Activated CD8-positive, alpha-beta memory T cell treated with anti-CD3 and anti-CD28 coated beads for 36 hours (primary cell): Measurements from ENCODE around the gene MLXIP. TPM values are rescaled to one million over a fixed set of nuclear protein-coding genes. Genes with fewer than 3 reads are reported as not detected.

ENCODE experiments used
- CTCF ChIA-PET: fragments of 350-600 bp; sonication (Branson Sonifier 250); formaldehyde crosslinking; loops from one replicate; lab custom pipeline; 2021; ENCODE audit warnings: antibody characterized with exemption; lab: Charles Lee
- POLR2A ChIA-PET: fragments of 350-600 bp; sonication (Branson Sonifier 250); formaldehyde crosslinking; loops from one replicate; lab custom pipeline; 2021; ENCODE audit warnings: antibody characterized with exemption; lab: Charles Lee
- total RNA-seq, 2 experiments: library from RNA; stranded (reverse); gene quantifications; one replicate each; pipeline ENCODE4 v1.2.3, GENCODE V29; 2021

MLXIP gene
- total RNA-seq, 2 experiments from 2014 or later, result 32.2 to 32.5 TPM

- CTCF ChIA-PET, result interaction anchor here (0.8 to 2.5 kb wide), 3 partner anchors 13 to 72 kb away, joined by 3 to 12 read pairs (median 9); no protein-coding TSS in a partner anchor
- POLR2A ChIA-PET, result no interaction called here
These were observed 27.9 kb upstream of the MLXIP start for GRCh38 chr12:122050706-122051105.

- ChIA-PET POLR2A (no interaction called here), CTCF (interaction anchor here (0.7 to 2.5 kb wide), 6 partner anchors 12 to 928 kb away, joined by 3 to 12 read pairs (median 5); no protein-coding TSS in a partner anchor)
These were observed 27.2 kb upstream of the MLXIP start for GRCh38 chr12:122051231-122051876.

- POLR2A ChIA-PET, result no interaction called here
- CTCF ChIA-PET, result interaction anchor here (0.7 to 2.5 kb wide), 2 partner anchors 71 to 929 kb away, joined by 5 to 12 read pairs; no protein-coding TSS in a partner anchor
These were observed 26.3 kb upstream of the MLXIP start for GRCh38 chr12:122052285-122052684.

- ChIA-PET POLR2A (no interaction called here), CTCF (interaction anchor here (0.6 to 5.1 kb wide), 21 partner anchors 8 to 364 kb away, joined by 3 to 51 read pairs (median 5); no protein-coding TSS in a partner anchor)
These were observed 23.6 kb upstream of the MLXIP start for GRCh38 chr12:122054842-122055520.

GRCh38 chr12:122056406-122056805 is 22.1 kb upstream of the MLXIP start:
- ChIA-PET POLR2A (interaction anchor here (0.5 kb wide), 1 partner anchor 110 kb away, joined by 4 read pairs; no protein-coding TSS in a partner anchor), CTCF (interaction anchor here (0.6 to 5.1 kb wide), 2 partner anchors 66 to 131 kb away, joined by 4 to 51 read pairs; no protein-coding TSS in a partner anchor)

- CTCF ChIA-PET, result interaction anchor here (0.6 to 5.1 kb wide), 2 partner anchors 66 to 166 kb away, joined by 3 to 51 read pairs; no protein-coding TSS in a partner anchor
- POLR2A ChIA-PET, result no interaction called here
These were observed 21.4 kb upstream of the MLXIP start for GRCh38 chr12:122057007-122057735.

GRCh38 chr12:122057769-122058168 is 20.8 kb upstream of the MLXIP start:
- ChIA-PET CTCF (interaction anchor here (0.6 to 5.1 kb wide), 2 partner anchors 65 to 166 kb away, joined by 3 to 51 read pairs; no protein-coding TSS in a partner anchor), POLR2A (no interaction called here)

- POLR2A ChIA-PET, result no interaction called here
- CTCF ChIA-PET, result interaction anchor here (5.1 kb wide), 1 partner anchor 64 kb away, joined by 51 read pairs; no protein-coding TSS in a partner anchor
These were observed 19.9 kb upstream of the MLXIP start for GRCh38 chr12:122058549-122059149.

- CTCF ChIA-PET, result interaction anchor here (1.1 kb wide), 1 partner anchor 29 kb away, joined by 3 read pairs; no protein-coding TSS in a partner anchor
These were observed 19.2 kb upstream of the MLXIP start for GRCh38 chr12:122059203-122059960.

GRCh38 chr12:122060081-122060501 is 18.5 kb upstream of the MLXIP start:
- ChIA-PET CTCF (interaction anchor here (1.1 kb wide), 1 partner anchor 28 kb away, joined by 3 read pairs; no protein-coding TSS in a partner anchor), POLR2A (no interaction called here)

More at GRCh38 chr12:122059203-122059960, 19.2 kb upstream of the MLXIP start:
- POLR2A ChIA-PET, result no interaction called here

GRCh38 chr12:122061253-122061652 is 17.3 kb upstream of the MLXIP start:
- ChIA-PET POLR2A (no interaction called here), CTCF (no interaction called here)

- ChIA-PET CTCF (interaction anchor here (0.5 to 1.8 kb wide), 3 partner anchors 9 to 17 kb away, joined by 3 to 7 read pairs (median 3); no protein-coding TSS in a partner anchor), POLR2A (no interaction called here)
These were observed 15.5 kb upstream of the MLXIP start for GRCh38 chr12:122062832-122063693.

- ChIA-PET CTCF (interaction anchor here (0.5 to 1.8 kb wide), 3 partner anchors 9 to 17 kb away, joined by 3 to 7 read pairs (median 3); no protein-coding TSS in a partner anchor), POLR2A (no interaction called here)
These were observed 14.9 kb upstream of the MLXIP start for GRCh38 chr12:122063694-122064024.

GRCh38 chr12:122064025-122064777 is 14.4 kb upstream of the MLXIP start:
- POLR2A ChIA-PET, result no interaction called here

GRCh38 chr12:122064780-122065588 is 13.6 kb upstream of the MLXIP start:
- ChIA-PET CTCF (interaction anchor here (0.6 to 1.4 kb wide), 3 partner anchors 10 to 129 kb away, joined by 3 to 5 read pairs (median 4); no protein-coding TSS in a partner anchor), POLR2A (no interaction called here)

More at GRCh38 chr12:122064025-122064777, 14.4 kb upstream of the MLXIP start:
- CTCF ChIA-PET, result interaction anchor here (0.5 to 1.8 kb wide), 5 partner anchors 9 to 59 kb away, joined by 3 to 7 read pairs (median 4); no protein-coding TSS in a partner anchor
